GM12875 (cell line): Measurements from ENCODE around the gene LITAF.

Source experiments
- H3K4me3 ChIP-seq: one replicate; pipeline ENCODE4 v1.5.1; 2011; ENCODE audit warnings: low read depth, low read length, control low read depth
- TF ChIP-seq, protein P1 (sequence below): IDR thresholded peaks from 2 replicates; pipeline ENCODE4 v1.5.1; 2011; ENCODE audit warnings: low read depth, mild to moderate bottlenecking, control low read depth, inconsistent platforms, low read length, moderate library complexity, borderline replicate concordance; ENCODE audit not compliant: insufficient read depth

The LITAF gene

DNA sequence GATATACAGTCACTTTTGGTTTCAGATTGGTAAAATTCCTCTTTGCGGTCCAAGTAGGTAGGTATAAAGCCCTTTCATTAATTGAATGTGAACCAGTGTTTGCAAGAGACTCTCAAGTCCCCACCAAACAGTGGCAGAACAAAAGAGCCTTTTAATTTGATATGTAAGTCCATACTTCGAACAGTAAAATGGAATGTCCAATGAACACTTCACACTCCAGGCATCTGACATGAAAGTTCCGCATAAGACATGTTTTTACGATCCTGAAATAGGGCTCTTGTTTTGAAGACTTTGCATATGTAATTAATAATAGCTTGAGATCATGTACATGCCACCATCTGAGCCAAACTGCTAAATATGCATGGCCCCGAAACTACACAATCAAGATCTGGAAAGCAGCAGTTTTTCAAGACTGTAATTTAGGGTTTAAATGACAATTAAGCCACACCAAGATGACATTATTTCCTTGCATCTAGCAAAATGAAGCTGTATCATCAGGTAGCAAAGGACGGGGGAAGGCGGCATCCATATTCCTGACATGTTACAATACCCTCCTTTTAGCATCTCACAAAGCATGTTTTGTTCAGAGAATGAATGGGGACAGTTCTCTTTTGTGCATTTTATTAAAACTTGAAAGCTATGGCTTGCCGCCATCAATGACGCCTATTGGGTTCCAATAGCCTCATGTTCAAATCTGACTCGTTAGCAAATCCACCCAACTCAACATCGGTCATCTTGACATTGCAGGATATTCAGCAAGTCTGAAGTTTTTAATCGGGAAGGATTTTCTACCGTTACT, 39.4 kb downstream of the LITAF start:
- TF ChIP-seq, protein P1, sequence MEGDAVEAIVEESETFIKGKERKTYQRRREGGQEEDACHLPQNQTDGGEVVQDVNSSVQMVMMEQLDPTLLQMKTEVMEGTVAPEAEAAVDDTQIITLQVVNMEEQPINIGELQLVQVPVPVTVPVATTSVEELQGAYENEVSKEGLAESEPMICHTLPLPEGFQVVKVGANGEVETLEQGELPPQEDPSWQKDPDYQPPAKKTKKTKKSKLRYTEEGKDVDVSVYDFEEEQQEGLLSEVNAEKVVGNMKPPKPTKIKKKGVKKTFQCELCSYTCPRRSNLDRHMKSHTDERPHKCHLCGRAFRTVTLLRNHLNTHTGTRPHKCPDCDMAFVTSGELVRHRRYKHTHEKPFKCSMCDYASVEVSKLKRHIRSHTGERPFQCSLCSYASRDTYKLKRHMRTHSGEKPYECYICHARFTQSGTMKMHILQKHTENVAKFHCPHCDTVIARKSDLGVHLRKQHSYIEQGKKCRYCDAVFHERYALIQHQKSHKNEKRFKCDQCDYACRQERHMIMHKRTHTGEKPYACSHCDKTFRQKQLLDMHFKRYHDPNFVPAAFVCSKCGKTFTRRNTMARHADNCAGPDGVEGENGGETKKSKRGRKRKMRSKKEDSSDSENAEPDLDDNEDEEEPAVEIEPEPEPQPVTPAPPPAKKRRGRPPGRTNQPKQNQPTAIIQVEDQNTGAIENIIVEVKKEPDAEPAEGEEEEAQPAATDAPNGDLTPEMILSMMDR = no peak
- no peak overlapping the region for H3K4me3 ChIP-seq

DNA sequence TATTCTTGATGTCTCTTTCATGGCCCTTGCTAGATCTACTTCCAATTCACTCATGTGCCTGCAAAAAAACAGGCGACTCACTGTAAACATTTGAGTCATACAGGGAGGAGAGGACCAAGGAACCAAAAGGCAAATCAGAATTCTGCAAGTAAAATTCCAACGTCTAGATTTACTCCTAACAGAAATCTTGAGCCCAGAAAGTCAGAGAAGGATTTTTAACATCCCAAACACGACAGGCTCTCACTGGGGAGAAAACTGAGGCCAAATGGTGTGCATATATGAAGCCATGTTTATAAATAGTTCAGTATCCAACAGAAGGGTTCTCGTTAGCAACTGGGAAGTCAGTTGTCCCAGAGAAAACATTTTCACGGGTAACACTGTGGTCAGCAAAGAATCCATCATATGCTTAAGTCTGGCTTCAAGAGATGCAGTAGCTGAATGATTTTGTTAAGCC, 40.1 kb downstream of the LITAF start:
- TF ChIP-seq, protein P1 = no peak

DNA sequence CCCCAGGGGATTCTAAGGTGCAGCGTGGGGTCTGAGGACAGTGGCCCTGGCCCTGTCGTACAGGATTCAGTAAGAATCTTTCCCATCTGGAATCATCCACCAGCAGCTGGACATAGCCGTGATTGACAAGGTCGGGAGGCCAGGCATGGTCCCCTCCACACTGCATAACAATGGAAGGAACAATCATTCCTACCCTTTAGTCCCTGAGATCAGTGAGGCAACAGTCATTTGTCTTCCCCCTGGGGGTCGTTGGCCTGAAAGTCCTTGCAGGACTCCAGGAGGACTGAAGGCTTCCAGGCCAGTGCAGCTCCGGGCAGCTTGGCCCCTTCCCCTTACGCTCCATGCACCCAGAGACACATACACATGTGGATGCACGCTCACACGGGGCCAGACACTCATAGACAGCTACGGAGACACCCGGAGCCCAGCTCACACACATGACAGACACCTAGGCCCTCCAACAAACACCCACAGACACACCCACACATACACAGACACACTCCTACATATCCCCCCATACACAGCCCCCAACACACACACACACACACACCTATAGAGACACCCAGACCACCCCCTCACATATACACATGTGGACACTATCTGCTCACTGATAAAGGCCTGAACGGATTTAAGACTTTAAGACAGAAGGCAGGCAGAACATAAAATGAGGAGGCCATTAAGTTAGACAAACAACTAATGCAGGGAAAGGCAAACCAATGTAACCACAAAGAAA, 42.9 kb downstream of the LITAF start:
- TF ChIP-seq, protein P1 = no peak
- H3K4me3 ChIP-seq = no peak overlapping the region

More for the DNA sequence above, 40.1 kb downstream of the LITAF start:
- H3K4me3 ChIP-seq = no peak overlapping the region

DNA sequence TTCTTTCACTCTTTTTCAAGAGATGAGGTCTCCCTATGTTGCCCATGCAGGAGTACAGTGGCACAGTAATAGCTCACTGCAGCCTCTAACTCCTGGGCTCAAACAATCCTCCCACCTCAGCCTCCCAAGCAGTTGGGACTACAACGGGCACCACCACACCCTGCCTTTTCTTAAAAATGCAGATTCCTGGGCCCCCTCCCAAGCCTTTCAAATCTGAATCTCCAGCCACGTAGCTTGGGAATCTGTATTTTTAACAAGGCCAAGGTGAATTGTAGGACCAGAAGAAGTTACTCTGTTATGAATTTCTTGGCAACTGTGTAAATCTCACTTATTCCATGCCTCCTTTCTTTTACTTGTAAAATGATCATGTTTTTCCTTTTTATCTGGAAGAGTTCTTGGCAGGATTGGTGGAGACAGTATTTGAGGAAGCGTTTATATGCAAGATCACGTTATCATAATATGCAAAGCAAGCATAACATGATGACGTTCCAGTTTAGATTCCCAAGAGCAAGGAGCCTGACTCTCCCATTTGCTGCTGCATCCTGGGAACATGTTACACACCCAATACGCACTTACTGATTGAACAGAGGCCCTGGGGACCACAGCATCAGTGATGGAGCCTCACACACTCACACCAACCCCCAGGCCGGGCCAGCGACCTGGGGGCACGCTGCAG, 44.5 kb downstream of the LITAF start:
- TF ChIP-seq, protein P1 = no peak
- no peak overlapping the region for H3K4me3 ChIP-seq

DNA sequence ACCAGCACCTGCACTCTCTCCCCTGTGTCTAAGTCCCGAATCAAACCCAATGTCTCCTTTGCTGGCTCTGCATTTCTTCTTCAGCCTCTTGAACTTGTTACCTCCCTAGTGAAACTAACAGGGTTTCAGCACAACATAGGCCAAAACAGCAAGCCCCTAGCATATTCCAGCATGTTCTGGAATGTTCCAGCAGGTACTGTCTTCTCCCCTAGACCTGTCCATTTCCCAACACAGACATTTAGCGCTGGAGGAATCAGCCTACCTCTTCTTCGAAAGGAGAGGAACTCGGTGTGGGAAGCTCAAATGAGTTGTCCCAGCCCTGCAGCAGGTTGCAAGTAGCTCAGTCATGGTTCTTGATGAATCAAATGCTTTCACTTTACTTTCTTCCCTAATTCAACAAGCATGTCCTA, 47.1 kb downstream of the LITAF start:
- TF ChIP-seq, protein P1 = no peak
- H3K4me3 ChIP-seq = no peak overlapping the region

DNA sequence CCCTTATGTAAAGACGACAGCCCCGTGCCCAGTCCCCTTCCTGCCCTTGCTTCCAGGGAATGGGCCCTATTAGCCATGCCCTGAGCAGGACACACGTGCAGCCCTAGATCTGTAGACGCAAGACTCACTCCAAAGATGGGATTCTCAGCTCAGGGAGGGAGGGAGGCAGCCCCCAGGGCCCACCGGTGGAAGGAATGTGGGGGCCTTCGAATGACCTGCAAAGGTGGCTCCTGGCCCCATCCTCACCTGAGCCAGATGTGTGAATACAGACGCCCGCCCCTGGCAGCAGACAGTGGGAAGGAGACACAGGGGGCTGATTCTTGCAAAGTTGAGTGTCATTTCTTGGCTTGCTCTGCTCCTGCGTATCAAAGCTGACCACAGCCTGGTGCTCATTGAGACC, 47.8 kb downstream of the LITAF start:
- TF ChIP-seq, protein P1 = no peak

More for the DNA sequence above, 47.8 kb downstream of the LITAF start:
- no peak overlapping the region for H3K4me3 ChIP-seq
